ENCODE data around the gene NEUROD2. TPM values are rescaled to one million over a fixed set of nuclear protein-coding genes. Genes with fewer than 3 reads are reported as not detected.

Gene NEUROD2
- total RNA-seq, 6 experiments from 2014 or later, result not detected

- DNase-seq, result no peak
- Histone ChIP-seq H3K27me3 (peaks cover 13 to 50% of the 10 kb centered on the region in 2 donors), H3K27ac (no peak overlapping the region), H3K4me1 (peaks cover 0 to 20% (median 0%) of the 10 kb centered on the region in 4 donors), H3K9me3 (no peaks in the 10 kb centered on the region), H3K4me3 (no peak overlapping the region), H3K36me3 (no peaks in the 10 kb centered on the region)
- intact Hi-C loops (cut with DNase I), result loop anchor here in 1 of 2 donors (10.0 kb wide), 1 partner anchor 57 kb away; no protein-coding TSS in a partner anchor
- no peak for ATAC-seq
- no peak for TF ChIP-seq POLR2A (IDR thresholded peaks at IDR 0.05)
- TF ChIP-seq CTCF (IDR thresholded peaks at IDR 0.05), result no peak
- 35% methylated on average over 7 of the region's 12 CpGs for whole genome bisulfite sequencing (ENCODE audit: insufficient coverage, low coverage, low lambda C conversion rate, missing lambda C conversion rate)
These were observed 5.8 kb downstream of the NEUROD2 start for GRCh38 chr17:39601758-39602532.

- Histone ChIP-seq H3K4me1 (peaks cover 0 to 15% (median 0%) of the 10 kb centered on the region in 4 donors), H3K27me3 (peaks cover 8 to 41% of the 10 kb centered on the region in 2 donors), H3K4me3 (no peak overlapping the region), H3K9me3 (no peaks in the 10 kb centered on the region), H3K36me3 (no peaks in the 10 kb centered on the region), H3K27ac (no peak overlapping the region)
- no peak for ATAC-seq
- intact Hi-C loops (cut with DNase I), result loop anchor here in 1 of 2 donors (10.0 kb wide), 1 partner anchor 56 kb away; no protein-coding TSS in a partner anchor
- DNase-seq, result no peak
- no peak for TF ChIP-seq CTCF (IDR thresholded peaks at IDR 0.05)
- no peak for TF ChIP-seq POLR2A (IDR thresholded peaks at IDR 0.05)
- 6% methylated on average over 18 of the region's 21 CpGs for WGBS (ENCODE audit: insufficient coverage, low coverage, low lambda C conversion rate, missing lambda C conversion rate)
These were observed 6.6 kb downstream of the NEUROD2 start for GRCh38 chr17:39600997-39601597.

GRCh38 chr17:39600288-39600996 is 7.3 kb downstream of the NEUROD2 start:
- H3K9me3 ChIP-seq, result no peaks in the 10 kb centered on the region
- no peak overlapping the region for H3K27ac ChIP-seq
- no peak overlapping the region for H3K4me3 ChIP-seq
- H3K4me1 ChIP-seq, result peaks cover 0 to 9% (median 0%) of the 10 kb centered on the region in 4 donors
- H3K36me3 ChIP-seq, result no peaks in the 10 kb centered on the region
- WGBS (ENCODE audit: insufficient coverage, low coverage, low lambda C conversion rate, missing lambda C conversion rate), result 2% methylated on average over 7 of the region's 13 CpGs
- ATAC-seq, result no peak
- DNase-seq, result no peak
- intact Hi-C loops (cut with DNase I), result loop anchor here in 1 of 2 donors (10.0 kb wide), 1 partner anchor 56 kb away; no protein-coding TSS in a partner anchor
- TF ChIP-seq POLR2A (IDR thresholded peaks at IDR 0.05) (no peak), CTCF (IDR thresholded peaks at IDR 0.05) (no peak)
- peaks cover 2 to 36% of the 10 kb centered on the region in 2 donors for H3K27me3 ChIP-seq

- ATAC-seq (no peak), DNase-seq (no peak)
- WGBS (ENCODE audit: insufficient coverage, low coverage, low lambda C conversion rate, missing lambda C conversion rate), result 14% methylated on average over 23 of the region's 28 CpGs
- H3K9me3 ChIP-seq, result no peaks in the 10 kb centered on the region
- peaks cover 0 to 29% of the 10 kb centered on the region in 2 donors for H3K27me3 ChIP-seq
- H3K27ac ChIP-seq, result no peak overlapping the region
- H3K4me3 ChIP-seq, result no peak overlapping the region
- no peaks in the 10 kb centered on the region for H3K36me3 ChIP-seq
- intact Hi-C loops (cut with DNase I), result loop anchor here in 1 of 2 donors (10.0 kb wide), 1 partner anchor 55 kb away; no protein-coding TSS in a partner anchor
- H3K4me1 ChIP-seq, result peaks cover 0 to 9% (median 0%) of the 10 kb centered on the region in 4 donors
- TF ChIP-seq POLR2A (IDR thresholded peaks at IDR 0.05), result no peak
- no peak for TF ChIP-seq CTCF (IDR thresholded peaks at IDR 0.05)
These were observed 8.0 kb downstream of the NEUROD2 start for GRCh38 chr17:39599665-39600231.
